Measurements from ENCODE around the gene CERS4.
"Not testable (repeated sequence)": the region's sequence is repeated elsewhere in the genome, so short reads cannot be mapped to it uniquely, and the experiment has no call there.

Gene CERS4

DNA sequence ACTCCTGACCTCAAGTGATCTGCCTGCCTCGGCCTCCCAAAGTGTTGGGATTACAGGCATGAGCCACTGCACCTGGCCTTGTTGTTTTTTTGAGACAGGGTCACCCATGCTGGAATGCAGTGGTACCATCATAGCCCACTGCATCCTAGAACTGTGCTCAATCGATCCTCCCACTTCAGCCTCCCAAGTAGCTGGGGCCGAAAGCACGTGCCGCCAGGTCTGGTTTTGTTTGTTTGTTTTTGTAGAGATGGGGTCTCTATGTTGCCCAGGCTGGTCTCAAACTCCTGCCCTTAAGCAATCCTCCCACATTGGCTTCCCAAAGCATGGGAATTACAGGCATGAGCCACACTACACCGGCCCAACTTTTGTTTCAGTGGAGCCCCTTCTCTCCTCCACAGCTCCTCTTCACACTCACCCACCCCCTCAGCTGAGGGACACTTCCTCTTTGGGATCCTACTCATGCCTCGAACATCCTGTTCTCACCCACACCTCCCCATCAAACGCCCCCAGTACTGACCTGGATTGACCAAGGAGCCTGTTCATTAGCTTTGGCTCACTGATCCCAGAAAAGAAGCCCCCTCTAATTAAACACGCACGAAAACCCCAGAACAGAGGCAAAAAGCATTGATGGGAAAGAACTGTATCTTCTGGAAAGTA is 12.8 kb upstream of the CERS4 start:
- no peaks in the 10 kb centered on the region for H3K79me2 ChIP-seq (ENCODE audit: low read length)
- TF ChIP-seq, protein P1, sequence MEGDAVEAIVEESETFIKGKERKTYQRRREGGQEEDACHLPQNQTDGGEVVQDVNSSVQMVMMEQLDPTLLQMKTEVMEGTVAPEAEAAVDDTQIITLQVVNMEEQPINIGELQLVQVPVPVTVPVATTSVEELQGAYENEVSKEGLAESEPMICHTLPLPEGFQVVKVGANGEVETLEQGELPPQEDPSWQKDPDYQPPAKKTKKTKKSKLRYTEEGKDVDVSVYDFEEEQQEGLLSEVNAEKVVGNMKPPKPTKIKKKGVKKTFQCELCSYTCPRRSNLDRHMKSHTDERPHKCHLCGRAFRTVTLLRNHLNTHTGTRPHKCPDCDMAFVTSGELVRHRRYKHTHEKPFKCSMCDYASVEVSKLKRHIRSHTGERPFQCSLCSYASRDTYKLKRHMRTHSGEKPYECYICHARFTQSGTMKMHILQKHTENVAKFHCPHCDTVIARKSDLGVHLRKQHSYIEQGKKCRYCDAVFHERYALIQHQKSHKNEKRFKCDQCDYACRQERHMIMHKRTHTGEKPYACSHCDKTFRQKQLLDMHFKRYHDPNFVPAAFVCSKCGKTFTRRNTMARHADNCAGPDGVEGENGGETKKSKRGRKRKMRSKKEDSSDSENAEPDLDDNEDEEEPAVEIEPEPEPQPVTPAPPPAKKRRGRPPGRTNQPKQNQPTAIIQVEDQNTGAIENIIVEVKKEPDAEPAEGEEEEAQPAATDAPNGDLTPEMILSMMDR (IDR thresholded peaks at IDR 0.05; ENCODE audit: low read depth, low read length) = no peak
- no peak for TF ChIP-seq EZH2phosphoT487 (IDR thresholded peaks at IDR 0.05; ENCODE audit: low read depth)
- H3K27ac ChIP-seq (ENCODE audit: low read length) = no peak overlapping the region
- peak overlapping the region; percentile 11; the same call in 1 of the 2 replicates for H3K9ac ChIP-seq (ENCODE audit: low read length)
- no peaks in the 10 kb centered on the region for H3K36me3 ChIP-seq (replicated peaks; ENCODE audit: low read depth, low read length)
- H3K9me3 ChIP-seq (ENCODE audit: insufficient read depth, low read length) = no peaks in the 10 kb centered on the region
- peak overlapping the region; percentile 72; the same call in 1 of the 2 replicates for H2AFZ ChIP-seq (ENCODE audit: low read depth, low read length)
- peaks cover 7% of the 10 kb centered on the region for H3K27me3 ChIP-seq (ENCODE audit: low read depth, low read length)
- peaks cover 44% of the 10 kb centered on the region for H3K4me1 ChIP-seq (ENCODE audit: low read length)
- H4K20me1 ChIP-seq (ENCODE audit: insufficient read depth, low read length) = no peaks in the 10 kb centered on the region
- peak overlapping the region; percentile 62 for H3K4me2 ChIP-seq (ENCODE audit: low read length)
- peak overlapping the region; percentile 36 for H3K4me3 ChIP-seq (ENCODE audit: low read length)

DNA sequence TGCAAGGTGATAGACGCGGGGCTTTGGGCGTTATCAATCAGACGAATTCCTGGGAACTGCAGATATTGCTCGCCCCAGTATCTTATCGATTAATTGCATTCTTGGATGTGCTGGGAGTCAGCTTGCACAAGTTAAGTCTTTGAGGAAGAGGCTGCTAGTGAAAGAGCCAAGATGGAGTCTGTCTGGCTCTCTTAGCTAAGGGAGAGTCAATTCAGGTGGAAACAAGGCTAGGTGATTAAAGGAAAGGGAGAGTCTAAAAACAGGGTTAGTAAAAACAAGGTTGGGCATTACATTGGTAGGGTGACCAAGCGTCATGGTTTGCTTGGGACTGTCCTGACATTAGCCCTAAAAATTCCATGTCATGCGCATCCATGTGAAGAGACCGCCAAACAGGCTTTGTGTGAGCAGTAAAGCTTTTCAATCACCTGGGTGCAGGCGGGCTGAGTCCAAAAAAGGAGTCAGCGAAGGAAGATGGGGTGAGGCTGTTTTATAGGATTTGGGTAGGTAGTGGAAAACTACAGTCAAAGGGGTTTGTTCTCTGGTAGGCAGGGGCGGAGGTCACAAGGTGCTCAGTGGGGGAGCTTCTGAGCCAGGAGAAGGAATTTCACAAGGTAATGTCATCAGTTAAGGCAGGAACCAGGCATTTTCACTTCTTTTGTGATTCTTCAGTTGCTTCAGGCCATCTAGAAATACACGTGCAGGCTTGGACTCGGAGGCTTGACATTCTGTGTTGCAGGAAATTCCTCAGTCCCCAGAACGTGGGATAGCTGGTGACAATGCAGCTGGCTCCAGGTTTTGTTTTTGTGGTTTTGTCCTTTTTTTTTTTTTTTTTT is 5.7 kb upstream of the CERS4 start:
- H2AFZ ChIP-seq (ENCODE audit: low read depth, low read length); H3K4me2 ChIP-seq (ENCODE audit: low read length); H4K20me1 ChIP-seq (ENCODE audit: insufficient read depth, low read length); H3K27ac ChIP-seq (ENCODE audit: low read length); H3K36me3 ChIP-seq (replicated peaks; ENCODE audit: low read depth, low read length); H3K9ac ChIP-seq (ENCODE audit: low read length); H3K4me3 ChIP-seq (ENCODE audit: low read length); H3K79me2 ChIP-seq (ENCODE audit: low read length); H3K9me3 ChIP-seq (ENCODE audit: insufficient read depth, low read length); H3K4me1 ChIP-seq (ENCODE audit: low read length): not testable (repeated sequence)
- peaks cover 11% of the 10 kb centered on the region for H3K27me3 ChIP-seq (ENCODE audit: low read depth, low read length)

DNA sequence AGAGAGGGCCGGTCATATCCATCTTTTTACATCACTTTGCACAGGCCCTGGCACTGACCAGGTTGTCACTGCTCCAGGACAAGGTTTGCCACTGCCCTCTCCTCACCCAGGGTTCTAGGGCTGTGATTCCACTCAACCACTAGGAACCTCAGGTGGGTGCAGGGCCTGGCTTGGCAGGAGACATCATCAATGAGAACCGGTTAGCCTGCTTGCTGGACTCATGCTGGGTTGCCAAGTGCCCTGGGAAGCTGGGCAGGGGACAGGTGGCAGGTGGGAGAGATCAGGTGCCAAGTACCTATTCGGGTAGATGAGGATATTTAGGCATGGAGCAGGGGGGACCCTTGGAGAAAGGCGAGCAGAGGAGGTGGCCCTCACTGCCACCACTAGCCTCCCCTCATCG is 4.2 kb upstream of the CERS4 start:
- H3K79me2 ChIP-seq (ENCODE audit: low read length) = peaks cover 4% of the 10 kb centered on the region
- H3K9me3 ChIP-seq (ENCODE audit: insufficient read depth, low read length) = no peaks in the 10 kb centered on the region
- no peak overlapping the region for H3K9ac ChIP-seq (ENCODE audit: low read length)
- peaks cover 7% of the 10 kb centered on the region; the same call in 1 of the 2 replicates for H3K4me1 ChIP-seq (ENCODE audit: low read length)
- TF ChIP-seq, protein P1 (IDR thresholded peaks at IDR 0.05; ENCODE audit: low read depth, low read length) = no peak
- TF ChIP-seq EZH2phosphoT487 (IDR thresholded peaks at IDR 0.05; ENCODE audit: low read depth) = no peak
- no peaks in the 10 kb centered on the region for H3K36me3 ChIP-seq (replicated peaks; ENCODE audit: low read depth, low read length)
- no peak overlapping the region for H3K4me3 ChIP-seq (ENCODE audit: low read length)
- no peak overlapping the region for H3K4me2 ChIP-seq (ENCODE audit: low read length)
- no peak overlapping the region for H2AFZ ChIP-seq (ENCODE audit: low read depth, low read length)
- no peak overlapping the region for H3K27ac ChIP-seq (ENCODE audit: low read length)
- no peaks in the 10 kb centered on the region for H4K20me1 ChIP-seq (ENCODE audit: insufficient read depth, low read length)
- peaks cover 11% of the 10 kb centered on the region for H3K27me3 ChIP-seq (ENCODE audit: low read depth, low read length)

DNA sequence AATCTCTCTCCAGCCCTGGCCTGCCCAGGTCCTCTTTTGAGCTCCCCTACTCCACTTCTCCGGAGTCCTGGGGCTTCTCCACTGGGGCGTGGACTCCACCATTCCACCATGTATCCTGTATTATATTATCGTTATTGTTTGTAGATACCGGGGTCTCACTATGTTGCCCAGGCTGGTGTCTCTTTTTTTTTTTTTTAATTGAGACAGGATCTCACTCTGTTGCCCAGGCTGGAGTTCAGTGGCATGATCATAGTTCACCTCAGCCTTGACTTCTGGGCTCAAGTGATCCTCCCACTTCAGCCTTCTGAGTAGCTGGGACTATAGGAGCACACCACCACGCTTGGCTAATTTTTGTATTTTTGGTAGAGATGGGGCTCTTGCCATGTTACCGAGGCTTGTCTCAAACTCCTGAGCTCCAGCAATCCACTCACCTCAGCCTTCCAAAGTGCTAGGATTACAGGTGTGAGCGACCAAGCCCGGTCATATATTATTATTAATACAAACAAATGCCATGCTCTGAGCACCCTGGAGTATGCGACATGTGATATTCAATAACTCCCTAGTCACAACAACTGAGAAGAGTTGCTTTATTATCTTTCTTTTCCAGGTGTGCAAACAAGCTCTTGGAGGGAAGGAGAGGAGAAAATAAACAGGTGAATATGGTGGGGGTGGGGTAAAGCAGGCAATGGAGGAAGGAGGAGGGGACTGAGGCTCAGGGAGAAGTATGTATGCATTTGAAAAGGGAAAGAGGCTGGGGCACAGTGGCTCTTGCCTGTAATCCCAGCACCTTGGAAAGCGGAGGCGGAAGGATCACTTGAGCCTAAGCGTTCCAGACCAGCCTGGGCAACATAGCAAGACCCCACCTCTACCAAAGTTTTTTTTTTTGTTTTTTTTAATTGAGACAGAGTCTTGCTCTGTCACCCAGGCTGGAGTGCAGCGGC is 2.8 kb upstream of the CERS4 start:
- Histone ChIP-seq H3K4me1 (ENCODE audit: low read length) (peaks cover 18% of the 10 kb centered on the region), H3K4me3 (ENCODE audit: low read length) (no peak overlapping the region), H4K20me1 (ENCODE audit: insufficient read depth, low read length) (peaks cover 9% of the 10 kb centered on the region), H3K27me3 (ENCODE audit: low read depth, low read length) (peaks cover 3% of the 10 kb centered on the region; the same call in 1 of the 2 replicates), H3K36me3 (replicated peaks; ENCODE audit: low read depth, low read length) (no peaks in the 10 kb centered on the region), H3K4me2 (ENCODE audit: low read length) (no peak overlapping the region), H3K79me2 (ENCODE audit: low read length) (peaks cover 19% of the 10 kb centered on the region), H3K27ac (ENCODE audit: low read length) (no peak overlapping the region), H3K9ac (ENCODE audit: low read length) (no peak overlapping the region), H3K9me3 (ENCODE audit: insufficient read depth, low read length) (no peaks in the 10 kb centered on the region), H2AFZ (ENCODE audit: low read depth, low read length) (no peak overlapping the region)
- TF ChIP-seq, protein P1 (IDR thresholded peaks at IDR 0.05; ENCODE audit: low read depth, low read length) = no peak
- TF ChIP-seq EZH2phosphoT487 (IDR thresholded peaks at IDR 0.05; ENCODE audit: low read depth) = no peak

DNA sequence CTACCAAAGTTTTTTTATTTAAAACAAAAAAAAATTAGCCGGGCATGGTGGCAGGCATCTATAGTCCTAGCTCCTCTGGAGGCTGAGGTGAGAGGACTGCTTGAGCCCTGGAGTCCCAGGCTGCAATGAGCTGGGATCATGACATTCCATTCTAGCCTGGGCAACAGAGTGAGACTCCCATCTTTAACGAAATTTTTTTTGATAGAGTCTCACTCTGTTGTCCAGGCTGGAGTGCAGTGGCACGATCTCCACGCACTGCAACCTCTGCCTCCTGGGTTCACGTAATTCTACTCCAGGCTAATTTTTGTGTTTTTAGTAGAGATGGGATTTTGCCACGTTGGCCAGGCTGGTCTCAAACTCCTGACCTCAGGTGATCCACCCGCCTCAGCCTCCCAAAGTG is 1.8 kb upstream of the CERS4 start:
- not testable (repeated sequence) for H3K9me3 ChIP-seq (ENCODE audit: insufficient read depth, low read length); H3K27ac ChIP-seq (ENCODE audit: low read length); H3K4me3 ChIP-seq (ENCODE audit: low read length); H3K4me2 ChIP-seq (ENCODE audit: low read length); H2AFZ ChIP-seq (ENCODE audit: low read depth, low read length); H3K27me3 ChIP-seq (ENCODE audit: low read depth, low read length); H3K9ac ChIP-seq (ENCODE audit: low read length); H3K36me3 ChIP-seq (replicated peaks; ENCODE audit: low read depth, low read length)
- peaks cover 16% of the 10 kb centered on the region for H4K20me1 ChIP-seq (ENCODE audit: insufficient read depth, low read length)
- H3K4me1 ChIP-seq (ENCODE audit: low read length) = peaks cover 18% of the 10 kb centered on the region
- H3K79me2 ChIP-seq (ENCODE audit: low read length) = peaks cover 28% of the 10 kb centered on the region
